OCI-LY3 (cell line): Measurements from ENCODE around the gene KLHL21.
"Not testable (repeated sequence)": the region's sequence is repeated elsewhere in the genome, so short reads cannot be mapped to it uniquely, and the experiment has no call there.

Experiments
- H2AFZ ChIP-seq: fragments of 200-600, 300-600 bp; shearing (Covaris generic); 2 replicates; pipeline ENCODE4 v1.6.0; 2014; ENCODE audit warnings: antibody characterized with exemption, low read depth, low read length
- H3K27ac ChIP-seq: fragments of 200-600, 300-600 bp; sonication (generic); 2 replicates; pipeline ENCODE4 v1.5.1; 2014; ENCODE audit warnings: mild to moderate bottlenecking, low read length, moderate library complexity, mixed read lengths
- H3K27me3 ChIP-seq: fragments of 200-600, 300-600 bp; sonication (generic); 2 replicates; pipeline ENCODE4 v1.6.1; 2014; ENCODE audit warnings: low read depth, low read length, mixed read lengths
- H3K36me3 ChIP-seq: fragments of 200-600, 300-600 bp; sonication (generic); replicated peaks from 2 replicates; pipeline ENCODE3; 2014; ENCODE audit warnings: low read depth, low read length, mixed read lengths
- H3K4me1 ChIP-seq: fragments of 300-600, 200-600 bp; sonication (generic); 2 replicates; pipeline ENCODE4 v1.6.1; 2014; ENCODE audit warnings: low read length, mixed read lengths
- H3K4me2 ChIP-seq: fragments of 200-600, 300-600 bp; sonication (generic); 2 replicates; pipeline ENCODE4 v1.6.1; 2014; ENCODE audit warnings: low read length, mixed read lengths
- H3K4me3 ChIP-seq: fragments of 300-600, 200-600 bp; sonication (generic); 2 replicates; pipeline ENCODE4 v1.5.1; 2014; ENCODE audit warnings: antibody characterized with exemption, mild to moderate bottlenecking, low read length, moderate library complexity
- H3K79me2 ChIP-seq: fragments of 300-600, 200-600 bp; shearing (Covaris generic); 2 replicates; pipeline ENCODE4 v1.6.1; 2014; ENCODE audit warnings: mild to moderate bottlenecking, low read length, mixed read lengths
- H3K9ac ChIP-seq: fragments of 300-600, 200-600 bp; shearing (Covaris generic); 2 replicates; pipeline ENCODE4 v1.6.0; 2014; ENCODE audit warnings: mild to moderate bottlenecking, low read length, moderate library complexity
- H3K9me3 ChIP-seq: fragments of 200-600, 300-600 bp; shearing (Covaris generic); 2 replicates; pipeline ENCODE4 v1.6.1; 2014; ENCODE audit warnings: low read length, mixed read lengths; ENCODE audit not compliant: insufficient read depth
- H4K20me1 ChIP-seq: fragments of 200-600, 300-600 bp; sonication (generic); 2 replicates; pipeline ENCODE4 v1.6.1; 2016; ENCODE audit warnings: low read length, mixed read lengths; ENCODE audit not compliant: insufficient read depth
- EZH2phosphoT487 ChIP-seq: fragments of 200-600 bp; shearing (Covaris generic); IDR thresholded peaks from 2 replicates; pipeline ENCODE4 v1.6.1; 2018; ENCODE audit warnings: antibody characterized with exemption, mixed run types, low read depth
- TF ChIP-seq, protein P1 (sequence below): fragments of 200-600, 300-600 bp; sonication (generic); IDR thresholded peaks from 2 replicates; pipeline ENCODE4 v1.5.1; 2014; ENCODE audit warnings: antibody characterized with exemption, low read length, low read depth

The KLHL21 gene

DNA sequence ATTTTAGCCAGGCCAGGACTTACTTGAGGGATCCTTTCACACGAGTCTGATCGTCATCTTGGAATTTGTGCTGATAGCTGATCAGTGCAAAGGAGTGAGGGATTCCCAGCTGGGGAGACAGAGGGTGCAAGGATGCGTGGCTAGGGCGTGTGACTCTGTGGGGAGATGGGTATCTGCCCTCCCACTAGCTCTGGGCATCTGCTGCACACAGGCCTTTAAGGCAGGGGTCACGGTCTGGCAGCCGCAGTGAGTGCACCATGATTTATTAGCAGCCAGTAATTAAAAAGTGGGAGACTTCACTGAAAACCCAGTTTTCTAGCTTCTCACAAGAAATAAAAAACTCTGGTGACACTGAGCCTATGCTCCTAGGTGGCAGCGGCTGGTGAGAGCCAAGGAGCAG lies 42.3 kb upstream of the KLHL21 start:
- no peak overlapping the region for H3K9ac ChIP-seq
- no peaks in the 10 kb centered on the region for H4K20me1 ChIP-seq
- H3K36me3 ChIP-seq, result peaks cover 2% of the 10 kb centered on the region

DNA sequence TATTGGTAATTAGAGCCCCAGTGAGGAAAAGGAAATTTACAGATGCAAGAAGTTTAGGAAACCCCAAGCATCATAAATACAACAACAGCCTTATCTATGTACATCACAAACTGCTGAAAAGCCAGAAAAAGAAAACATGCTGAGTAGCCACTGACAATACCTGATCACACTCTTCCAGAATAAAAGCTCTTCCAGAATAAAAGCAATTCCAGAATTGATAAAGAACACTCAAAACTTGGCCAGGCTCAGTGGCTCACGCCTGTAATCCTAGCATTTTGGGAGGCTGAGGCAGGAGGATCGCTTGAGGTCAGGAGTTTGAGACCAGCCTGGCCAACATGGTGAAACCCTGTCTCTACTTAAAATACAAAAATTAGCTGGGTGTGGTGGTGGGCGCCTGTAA lies 38.2 kb upstream of the KLHL21 start:
- not testable (repeated sequence) for H3K4me2 ChIP-seq, H3K9me3 ChIP-seq, H3K4me3 ChIP-seq, H3K9ac ChIP-seq, H2AFZ ChIP-seq, H3K4me1 ChIP-seq, H3K79me2 ChIP-seq, H3K27ac ChIP-seq, H3K27me3 ChIP-seq, H3K36me3 ChIP-seq, H4K20me1 ChIP-seq

More for the DNA sequence above, 42.3 kb upstream of the KLHL21 start:
- no peaks in the 10 kb centered on the region for H3K79me2 ChIP-seq
- no peak overlapping the region for H3K4me2 ChIP-seq
- no peak overlapping the region for H2AFZ ChIP-seq
- H3K27ac ChIP-seq, result no peak overlapping the region
- H3K27me3 ChIP-seq, result no peaks in the 10 kb centered on the region
- no peaks in the 10 kb centered on the region for H3K9me3 ChIP-seq
- TF ChIP-seq, protein P1, sequence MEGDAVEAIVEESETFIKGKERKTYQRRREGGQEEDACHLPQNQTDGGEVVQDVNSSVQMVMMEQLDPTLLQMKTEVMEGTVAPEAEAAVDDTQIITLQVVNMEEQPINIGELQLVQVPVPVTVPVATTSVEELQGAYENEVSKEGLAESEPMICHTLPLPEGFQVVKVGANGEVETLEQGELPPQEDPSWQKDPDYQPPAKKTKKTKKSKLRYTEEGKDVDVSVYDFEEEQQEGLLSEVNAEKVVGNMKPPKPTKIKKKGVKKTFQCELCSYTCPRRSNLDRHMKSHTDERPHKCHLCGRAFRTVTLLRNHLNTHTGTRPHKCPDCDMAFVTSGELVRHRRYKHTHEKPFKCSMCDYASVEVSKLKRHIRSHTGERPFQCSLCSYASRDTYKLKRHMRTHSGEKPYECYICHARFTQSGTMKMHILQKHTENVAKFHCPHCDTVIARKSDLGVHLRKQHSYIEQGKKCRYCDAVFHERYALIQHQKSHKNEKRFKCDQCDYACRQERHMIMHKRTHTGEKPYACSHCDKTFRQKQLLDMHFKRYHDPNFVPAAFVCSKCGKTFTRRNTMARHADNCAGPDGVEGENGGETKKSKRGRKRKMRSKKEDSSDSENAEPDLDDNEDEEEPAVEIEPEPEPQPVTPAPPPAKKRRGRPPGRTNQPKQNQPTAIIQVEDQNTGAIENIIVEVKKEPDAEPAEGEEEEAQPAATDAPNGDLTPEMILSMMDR, result no peak
- TF ChIP-seq EZH2phosphoT487, result no peak
- H3K4me1 ChIP-seq, result no peaks in the 10 kb centered on the region
- no peak overlapping the region for H3K4me3 ChIP-seq

DNA sequence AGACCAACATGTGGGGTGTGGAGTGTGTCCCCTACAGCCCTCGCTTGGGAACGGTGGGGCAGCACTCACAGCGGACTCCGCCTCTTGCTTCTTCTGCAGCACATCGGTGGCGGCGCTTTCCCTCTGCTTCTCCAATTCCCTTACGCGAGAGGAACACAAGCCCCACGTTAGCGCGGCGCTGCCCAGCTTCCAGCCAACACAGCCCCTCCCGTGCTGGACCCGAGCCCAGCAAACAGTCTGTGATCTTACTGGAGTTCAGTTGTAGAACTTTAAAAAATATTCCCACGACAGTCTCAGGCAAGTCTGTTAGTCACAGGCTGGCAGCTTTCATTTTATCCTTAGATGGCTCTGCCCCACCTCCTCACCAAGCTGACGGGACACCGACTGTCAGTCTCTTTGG lies 35.6 kb upstream of the KLHL21 start:
- H3K27ac ChIP-seq, result no peak overlapping the region
- no peaks in the 10 kb centered on the region for H4K20me1 ChIP-seq
- H3K9ac ChIP-seq, result no peak overlapping the region
- TF ChIP-seq EZH2phosphoT487, result no peak
- TF ChIP-seq, protein P1, result no peak
- no peak overlapping the region for H3K4me2 ChIP-seq
- H3K27me3 ChIP-seq, result no peaks in the 10 kb centered on the region
- H3K4me1 ChIP-seq, result no peaks in the 10 kb centered on the region
- peaks cover 6% of the 10 kb centered on the region for H3K36me3 ChIP-seq
- H3K9me3 ChIP-seq, result no peaks in the 10 kb centered on the region
- no peaks in the 10 kb centered on the region for H3K79me2 ChIP-seq
- no peak overlapping the region for H2AFZ ChIP-seq
- no peak overlapping the region for H3K4me3 ChIP-seq

DNA sequence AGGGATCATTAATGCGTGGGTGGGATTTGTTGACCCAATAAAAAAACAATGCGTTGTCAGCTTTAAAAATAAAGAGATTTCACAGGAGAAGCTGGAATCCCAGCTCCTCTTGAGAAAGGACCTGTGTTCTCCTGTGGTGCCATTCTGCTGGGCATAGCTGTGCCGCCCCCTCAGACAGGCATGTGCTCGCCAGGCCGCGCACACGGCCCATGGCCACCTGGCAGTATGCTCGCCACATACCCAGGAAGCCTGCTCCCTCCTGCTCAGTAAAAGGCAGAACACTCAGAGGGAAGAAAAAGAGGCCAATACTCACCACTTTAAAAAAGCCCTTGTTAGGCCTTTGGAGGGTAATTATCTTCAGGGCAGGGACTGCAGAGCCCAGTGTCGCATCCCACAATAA lies 35.1 kb upstream of the KLHL21 start:
- Histone ChIP-seq H3K4me2 (no peak overlapping the region), H3K4me1 (no peaks in the 10 kb centered on the region), H3K27me3 (no peaks in the 10 kb centered on the region), H2AFZ (no peak overlapping the region), H3K4me3 (no peak overlapping the region), H3K9me3 (no peaks in the 10 kb centered on the region), H4K20me1 (no peaks in the 10 kb centered on the region), H3K27ac (no peak overlapping the region), H3K79me2 (no peaks in the 10 kb centered on the region), H3K36me3 (peaks cover 6% of the 10 kb centered on the region), H3K9ac (no peak overlapping the region)
- TF ChIP-seq EZH2phosphoT487, result no peak
- TF ChIP-seq, protein P1, result no peak

DNA sequence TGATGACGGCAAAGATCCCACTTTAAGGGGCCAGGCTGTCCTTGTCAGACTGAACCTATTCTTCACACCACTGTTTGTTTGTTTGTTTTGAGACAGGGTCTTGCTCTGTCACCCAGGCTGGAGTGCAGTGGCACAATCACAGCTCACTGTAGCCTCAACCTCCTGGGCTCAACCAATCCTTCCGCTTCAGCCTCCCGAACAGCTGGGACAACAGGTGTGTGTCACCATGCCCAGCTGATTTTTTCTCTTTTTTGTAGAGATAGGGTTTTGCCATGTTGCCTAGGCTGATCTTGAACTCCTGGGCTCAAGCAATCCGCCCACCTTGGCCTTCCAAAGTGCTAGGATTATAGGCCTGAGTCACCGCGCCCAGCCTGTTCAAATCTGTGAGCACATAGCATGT lies 34.1 kb upstream of the KLHL21 start:
- H3K9ac ChIP-seq, H2AFZ ChIP-seq, H3K4me3 ChIP-seq, H3K36me3 ChIP-seq, H3K27me3 ChIP-seq, H4K20me1 ChIP-seq, H3K9me3 ChIP-seq, H3K4me2 ChIP-seq, H3K27ac ChIP-seq, H3K79me2 ChIP-seq, H3K4me1 ChIP-seq: not testable (repeated sequence)
